ENCODE results near the gene JAK3. TPM values are rescaled to one million over a fixed set of nuclear protein-coding genes. Genes with fewer than 3 reads are reported as not detected.
"Not testable (repeated sequence)": the region's sequence is repeated elsewhere in the genome, so short reads cannot be mapped to it uniquely, and the experiment has no call there.

The JAK3 gene
- total RNA-seq, 1 experiment from 2014 or later, result 0.31 TPM

GRCh38 chr19:17778968-17779929 lies 68.5 kb downstream of the JAK3 start:
- no peak for DNase-seq (ENCODE audit: low spot score)

DNA sequence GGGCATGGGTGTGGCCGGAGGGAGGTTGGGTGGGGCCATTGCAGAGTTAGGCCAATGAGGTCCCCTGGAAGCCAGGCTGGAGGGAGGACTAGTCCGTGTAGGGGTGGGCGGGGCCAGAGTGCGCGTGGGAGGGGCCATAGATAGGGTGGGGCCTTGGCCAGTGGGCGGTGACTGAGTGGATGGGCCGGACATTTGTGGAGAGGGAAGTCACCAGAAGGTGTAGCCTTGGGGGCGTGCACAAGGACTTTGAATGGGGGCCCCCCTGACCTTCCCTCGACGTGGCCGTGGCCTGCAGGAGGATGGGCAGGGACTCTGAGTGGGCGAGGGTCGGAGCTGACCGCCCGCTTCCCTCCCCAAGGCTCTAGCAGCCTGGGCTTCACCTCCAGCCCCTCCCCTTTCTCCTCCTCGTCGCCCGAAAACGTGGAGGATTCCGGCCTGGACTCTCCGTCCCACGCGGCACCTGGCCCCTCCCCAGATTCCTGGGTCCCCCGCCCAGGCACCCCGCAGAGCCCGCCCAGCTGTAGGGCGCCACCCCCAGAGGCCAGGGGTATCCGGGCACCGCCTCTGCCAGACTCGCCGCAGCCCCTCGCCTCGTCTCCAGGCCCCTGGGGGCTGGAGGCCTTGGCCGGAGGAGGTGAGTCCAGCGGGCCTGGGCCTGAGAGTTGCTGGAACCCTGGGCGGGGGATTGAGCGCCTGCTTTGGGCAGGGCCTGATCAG lies 69.4 kb downstream of the JAK3 start:
- DNase-seq (ENCODE audit: low spot score), result peak; percentile 41

DNA sequence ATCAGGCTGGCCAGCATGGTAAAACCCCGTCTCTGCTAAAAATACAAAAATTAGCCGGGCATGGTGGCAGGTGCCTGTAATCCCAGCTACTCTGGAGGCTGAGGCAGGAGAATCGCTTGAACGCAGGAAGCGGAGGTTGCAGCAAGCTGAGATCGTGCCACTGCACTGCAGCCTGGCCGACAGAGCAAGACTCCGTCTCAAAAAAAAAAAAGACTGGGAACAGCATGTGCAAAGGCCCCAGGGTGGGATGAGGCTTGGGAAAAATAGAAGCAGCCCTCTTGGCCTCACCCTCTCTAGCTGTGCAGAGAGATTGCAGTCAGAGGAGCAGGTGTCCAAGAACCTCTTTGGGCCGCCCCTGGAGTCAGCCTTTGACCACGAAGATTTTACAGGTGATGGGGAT lies 69.9 kb downstream of the JAK3 start:
- DNase-seq (ENCODE audit: low spot score), result not testable (repeated sequence)

DNA sequence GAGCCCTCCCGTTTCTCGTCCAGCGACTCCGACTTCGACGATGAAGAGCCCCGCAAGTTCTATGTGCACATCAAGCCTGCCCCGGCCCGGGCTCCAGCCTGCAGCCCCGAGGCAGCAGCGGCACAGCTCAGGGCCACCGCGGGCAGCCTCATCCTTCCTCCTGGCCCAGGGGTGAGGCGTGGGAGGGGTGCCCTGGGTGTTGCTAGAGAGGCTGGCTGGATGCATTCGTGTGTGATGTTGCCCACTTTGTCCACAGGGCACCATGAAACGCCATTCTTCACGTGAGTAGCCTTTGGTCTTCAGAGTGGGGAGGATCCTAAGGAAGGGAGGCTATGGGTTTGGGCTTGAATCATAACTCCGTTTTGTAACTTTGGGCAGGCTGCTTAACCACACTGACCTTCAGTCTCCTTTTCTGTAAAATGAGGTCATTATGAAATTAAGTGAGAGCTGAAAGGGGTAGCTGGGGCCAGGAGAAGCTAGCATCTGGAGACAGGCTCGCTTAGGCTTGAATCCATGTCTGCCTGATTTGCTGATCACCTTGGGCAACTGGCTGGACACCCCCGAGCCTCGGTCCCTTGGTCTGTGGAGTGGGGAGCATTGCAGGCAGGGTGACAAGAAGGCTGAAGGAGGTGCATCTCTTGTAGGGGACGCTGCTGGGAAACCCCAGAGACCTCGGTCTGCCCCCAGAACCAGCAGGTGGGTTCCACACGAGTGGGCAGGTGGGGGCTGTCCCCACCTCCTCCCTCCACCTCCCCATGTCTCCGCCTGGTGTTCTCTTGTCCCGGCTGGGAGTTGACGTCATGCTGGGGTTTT lies 71.6 kb downstream of the JAK3 start:
- no peak for DNase-seq (ENCODE audit: low spot score)

GRCh38 chr19:17775245-17775927 lies 72.4 kb downstream of the JAK3 start:
- peak; percentile 77 for DNase-seq (ENCODE audit: low spot score)

Small RNA genes within 50 kb of the gene (small RNA-seq; reads per million reads assigned to genes)
- gene SNORA68, result not detected

Other genes starting within 250 kb of the JAK3 start
- 0.03 and 0.05 TPM in 2 replicates for gene UNC13A, start 159.6 kb downstream of the JAK3 start, total RNA-seq (2014; rRNA removed; shearing (Covaris generic))
- gene MAP1S, start 128.5 kb downstream of the JAK3 start, total RNA-seq (2014; rRNA removed; shearing (Covaris generic)), result 21.8 and 21.9 TPM in 2 replicates
- gene FCHO1, start 96.5 kb downstream of the JAK3 start, total RNA-seq (2014; rRNA removed; shearing (Covaris generic)), result 0.42 and 1.2 TPM in 2 replicates
- gene B3GNT3, start 52.8 kb downstream of the JAK3 start, total RNA-seq (2014; rRNA removed; shearing (Covaris generic)), result 44.3 and 49.6 TPM in 2 replicates
- not detected in 2 replicates for gene INSL3, start 26.5 kb downstream of the JAK3 start, total RNA-seq (2014; rRNA removed; shearing (Covaris generic))
- gene RPL18A, start 11.9 kb upstream of the JAK3 start, total RNA-seq (2014; rRNA removed; shearing (Covaris generic)), result 2,120 and 2,211 TPM in 2 replicates
- not detected in 2 replicates for gene SLC5A5, start 24.0 kb upstream of the JAK3 start, total RNA-seq (2014; rRNA removed; shearing (Covaris generic))
- 77.2 and 85.3 TPM in 2 replicates for gene CCDC124, start 85.0 kb upstream of the JAK3 start, total RNA-seq (2014; rRNA removed; shearing (Covaris generic))
- gene KCNN1, start 119.1 kb upstream of the JAK3 start, total RNA-seq (2014; rRNA removed; shearing (Covaris generic)), result 0.13 and 0.28 TPM in 2 replicates
- gene ARRDC2, start 160.2 kb upstream of the JAK3 start, total RNA-seq (2014; rRNA removed; shearing (Covaris generic)), result 39.1 and 40.5 TPM in 2 replicates
- gene IL12RB1, start 239.0 kb upstream of the JAK3 start, total RNA-seq (2014; rRNA removed; shearing (Covaris generic)), result not detected in 2 replicates
- gene MAST3, start 249.8 kb upstream of the JAK3 start, total RNA-seq (2014; rRNA removed; shearing (Covaris generic)), result 8.6 and 13.8 TPM in 2 replicates